Measurements from ENCODE around the gene LEFTY1.
A peak's percentile ranks its signal among the peaks of the same experiment; 100 is the strongest.
"Not testable (repeated sequence)": the region's sequence is repeated elsewhere in the genome, so short reads cannot be mapped to it uniquely, and the experiment has no call there.

LEFTY1 gene

DNA sequence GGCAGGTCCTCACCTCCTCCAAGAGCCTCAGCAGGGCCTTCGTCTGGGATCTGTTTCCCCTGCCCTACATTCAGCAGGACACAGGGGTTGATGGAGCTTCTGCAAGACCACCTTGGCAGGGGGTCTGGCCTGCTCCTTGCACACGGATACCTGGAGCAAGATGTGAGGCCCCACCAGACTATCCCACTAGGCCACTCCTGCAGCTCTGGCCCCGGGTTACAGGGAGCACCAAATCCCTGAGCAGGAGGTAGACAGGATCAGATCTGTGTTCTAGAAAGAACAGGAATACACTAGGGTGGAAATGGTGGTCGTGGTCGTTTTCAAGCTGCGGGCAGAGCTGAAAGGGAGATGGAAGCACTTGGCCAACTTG lies 45.5 kb downstream of the LEFTY1 start:
- no peak overlapping the region for H3K9ac ChIP-seq (ENCODE audit: low read length in 5 of 5)
- H3K9me3 ChIP-seq (ENCODE audit: control insufficient read depth in 5 of 5, low read length in 5 of 5) = no peaks in the 10 kb centered on the region
- H3K27me3 ChIP-seq (ENCODE audit: control insufficient read depth in 5 of 5, insufficient read depth in 4 of 5, low read length in 5 of 5) = no peaks in the 10 kb centered on the region
- H3K4me3 ChIP-seq (ENCODE audit: low read depth in 1 of 5, low read length in 5 of 5) = no peak overlapping the region
- H3K36me3 ChIP-seq (ENCODE audit: control insufficient read depth in 5 of 5, insufficient read depth in 5 of 5, low read length in 5 of 5) = peaks cover 3 to 94% (median 90%) of the 10 kb centered on the region in 5 donors
- no peak overlapping the region for H3K27ac ChIP-seq (ENCODE audit: low read depth, low read length)
- H3K4me1 ChIP-seq (ENCODE audit: control insufficient read depth in 5 of 5, insufficient read depth in 5 of 5, low read length in 5 of 5) = peaks cover 0 to 28% (median 15%) of the 10 kb centered on the region in 5 donors

GRCh38 chr1:225842788-225843425 lies 46.0 kb downstream of the LEFTY1 start:
- H3K4me3 ChIP-seq (ENCODE audit: low read depth in 1 of 5, low read length in 5 of 5) = no peak overlapping the region
- no peaks in the 10 kb centered on the region for H3K9me3 ChIP-seq (ENCODE audit: control insufficient read depth in 5 of 5, low read length in 5 of 5)
- H3K4me1 ChIP-seq (ENCODE audit: control insufficient read depth in 5 of 5, insufficient read depth in 5 of 5, low read length in 5 of 5) = peaks cover 0 to 28% (median 15%) of the 10 kb centered on the region in 5 donors
- H3K36me3 ChIP-seq (ENCODE audit: control insufficient read depth in 5 of 5, insufficient read depth in 5 of 5, low read length in 5 of 5) = peaks cover 3 to 94% (median 89%) of the 10 kb centered on the region in 5 donors
- no peak overlapping the region for H3K9ac ChIP-seq (ENCODE audit: low read length in 5 of 5)
- H3K27ac ChIP-seq (ENCODE audit: low read depth, low read length) = no peak overlapping the region
- H3K27me3 ChIP-seq (ENCODE audit: control insufficient read depth in 5 of 5, insufficient read depth in 4 of 5, low read length in 5 of 5) = no peaks in the 10 kb centered on the region

- Histone ChIP-seq H3K9ac (ENCODE audit: low read length in 5 of 5) (no peak overlapping the region), H3K9me3 (ENCODE audit: control insufficient read depth in 5 of 5, low read length in 5 of 5) (no peaks in the 10 kb centered on the region), H3K27ac (ENCODE audit: low read depth, low read length) (no peak overlapping the region), H3K4me1 (ENCODE audit: control insufficient read depth in 5 of 5, insufficient read depth in 5 of 5, low read length in 5 of 5) (peaks cover 0 to 28% (median 15%) of the 10 kb centered on the region in 5 donors), H3K36me3 (ENCODE audit: control insufficient read depth in 5 of 5, insufficient read depth in 5 of 5, low read length in 5 of 5) (peaks cover 3 to 92% (median 83%) of the 10 kb centered on the region in 5 donors), H3K4me3 (ENCODE audit: low read depth in 1 of 5, low read length in 5 of 5) (no peak overlapping the region), H3K27me3 (ENCODE audit: control insufficient read depth in 5 of 5, insufficient read depth in 4 of 5, low read length in 5 of 5) (no peaks in the 10 kb centered on the region)
Measured at GRCh38 chr1:225842074-225842473, 46.9 kb downstream of the LEFTY1 start.

DNA sequence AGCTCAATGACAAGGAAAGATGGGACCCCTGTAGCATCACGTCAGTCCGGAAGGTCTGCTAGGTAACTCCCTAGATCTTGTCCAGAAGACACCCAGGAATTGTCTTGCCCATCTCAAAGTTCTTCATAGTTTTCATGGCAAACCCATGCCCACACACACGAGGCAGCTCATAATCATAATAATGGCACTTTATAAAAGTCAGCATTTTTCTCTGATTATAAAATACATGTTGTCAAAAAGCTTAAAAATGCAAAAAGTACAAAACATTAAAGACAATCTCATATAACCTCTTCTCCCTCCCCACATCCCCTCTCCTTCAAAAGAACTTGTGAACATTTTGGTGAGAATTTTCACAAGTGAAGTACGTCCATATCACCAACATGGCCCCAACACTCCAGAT lies 48.2 kb downstream of the LEFTY1 start:
- H3K36me3 ChIP-seq (ENCODE audit: control insufficient read depth in 5 of 5, insufficient read depth in 5 of 5, low read length in 5 of 5) = peaks cover 3 to 88% (median 77%) of the 10 kb centered on the region in 5 donors
- H3K9ac ChIP-seq (ENCODE audit: low read length in 5 of 5) = no peak overlapping the region
- no peak overlapping the region for H3K27ac ChIP-seq (ENCODE audit: low read depth, low read length)

GRCh38 chr1:225840223-225840610 lies 48.7 kb downstream of the LEFTY1 start:
- Histone ChIP-seq H3K9me3 (ENCODE audit: control insufficient read depth in 5 of 5, low read length in 5 of 5) (no peaks in the 10 kb centered on the region), H3K4me1 (ENCODE audit: control insufficient read depth in 5 of 5, insufficient read depth in 5 of 5, low read length in 5 of 5) (peaks cover 0 to 28% (median 14%) of the 10 kb centered on the region in 5 donors), H3K36me3 (ENCODE audit: control insufficient read depth in 5 of 5, insufficient read depth in 5 of 5, low read length in 5 of 5) (peaks cover 3 to 84% (median 73%) of the 10 kb centered on the region in 5 donors), H3K27ac (ENCODE audit: low read depth, low read length) (peak overlapping the region; percentile 23), H3K27me3 (ENCODE audit: control insufficient read depth in 5 of 5, insufficient read depth in 4 of 5, low read length in 5 of 5) (no peaks in the 10 kb centered on the region), H3K9ac (ENCODE audit: low read length in 5 of 5) (no peak overlapping the region), H3K4me3 (ENCODE audit: low read depth in 1 of 5, low read length in 5 of 5) (no peak overlapping the region)

More for the DNA sequence above, 48.2 kb downstream of the LEFTY1 start:
- peaks cover 0 to 29% (median 15%) of the 10 kb centered on the region in 5 donors for H3K4me1 ChIP-seq (ENCODE audit: control insufficient read depth in 5 of 5, insufficient read depth in 5 of 5, low read length in 5 of 5)
- H3K4me3 ChIP-seq (ENCODE audit: low read depth in 1 of 5, low read length in 5 of 5) = no peak overlapping the region
- H3K9me3 ChIP-seq (ENCODE audit: control insufficient read depth in 5 of 5, low read length in 5 of 5) = no peaks in the 10 kb centered on the region
- no peaks in the 10 kb centered on the region for H3K27me3 ChIP-seq (ENCODE audit: control insufficient read depth in 5 of 5, insufficient read depth in 4 of 5, low read length in 5 of 5)

DNA sequence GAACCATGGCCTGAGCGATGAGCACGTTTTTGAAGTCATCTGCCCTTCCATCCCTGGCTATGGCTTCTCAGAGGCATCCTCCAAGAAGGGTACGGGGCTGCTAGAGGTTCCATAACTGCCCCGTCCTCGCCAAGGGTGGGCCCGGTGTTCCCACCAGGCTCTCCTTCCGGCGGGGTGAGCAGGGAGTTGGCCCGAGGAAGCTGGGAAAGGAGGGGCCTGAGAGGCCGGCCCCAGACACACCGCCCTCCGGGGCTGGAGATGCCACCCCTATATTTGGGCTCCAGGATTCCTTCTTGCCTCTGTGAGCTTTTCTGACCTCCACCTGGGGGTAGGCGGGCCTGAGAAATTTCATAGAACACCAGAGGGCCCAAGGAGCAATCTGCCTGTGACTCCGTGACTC lies 50.2 kb downstream of the LEFTY1 start:
- Histone ChIP-seq H3K27ac (ENCODE audit: low read depth, low read length) (peak overlapping the region; percentile 23), H3K36me3 (ENCODE audit: control insufficient read depth in 5 of 5, insufficient read depth in 5 of 5, low read length in 5 of 5) (peaks cover 3 to 75% (median 61%) of the 10 kb centered on the region in 5 donors), H3K9ac (ENCODE audit: low read length in 5 of 5) (no peak overlapping the region)

DNA sequence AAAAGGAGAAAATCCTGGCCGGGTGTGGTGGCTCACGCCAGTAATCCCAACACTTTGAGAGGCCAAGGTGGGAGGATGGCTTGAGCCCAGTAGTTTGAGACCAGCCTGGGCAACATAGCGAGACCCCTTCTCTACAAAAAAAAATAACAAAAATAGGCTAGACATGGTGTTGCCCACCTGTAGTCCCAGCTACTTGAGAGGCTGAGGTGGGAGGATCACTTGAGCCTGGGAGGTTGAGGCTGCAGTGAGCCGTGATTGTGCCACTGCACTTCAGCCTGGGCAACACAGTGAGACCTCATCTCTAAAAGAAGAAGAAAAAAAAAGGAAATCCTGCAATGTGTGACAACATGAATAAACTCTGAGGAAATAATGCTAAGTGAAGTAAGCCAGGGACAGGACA lies 52.6 kb downstream of the LEFTY1 start:
- peak overlapping the region; percentile 54 for H3K27ac ChIP-seq (ENCODE audit: low read depth, low read length)
- H3K36me3 ChIP-seq (ENCODE audit: control insufficient read depth in 5 of 5, insufficient read depth in 5 of 5, low read length in 5 of 5) = peaks cover 11 to 74% (median 62%) of the 10 kb centered on the region in 5 donors

More for the DNA sequence above, 50.2 kb downstream of the LEFTY1 start:
- Histone ChIP-seq H3K9me3 (ENCODE audit: control insufficient read depth in 5 of 5, low read length in 5 of 5) (no peaks in the 10 kb centered on the region), H3K27me3 (ENCODE audit: control insufficient read depth in 5 of 5, insufficient read depth in 4 of 5, low read length in 5 of 5) (no peaks in the 10 kb centered on the region), H3K4me1 (ENCODE audit: control insufficient read depth in 5 of 5, insufficient read depth in 5 of 5, low read length in 5 of 5) (peaks cover 2 to 23% (median 16%) of the 10 kb centered on the region in 5 donors), H3K4me3 (ENCODE audit: low read depth in 1 of 5, low read length in 5 of 5) (no peak overlapping the region)

More for the DNA sequence above, 52.6 kb downstream of the LEFTY1 start:
- not testable (repeated sequence) for H3K4me3 ChIP-seq (ENCODE audit: low read depth in 1 of 5, low read length in 5 of 5); H3K9ac ChIP-seq (ENCODE audit: low read length in 5 of 5); H3K27me3 ChIP-seq (ENCODE audit: control insufficient read depth in 5 of 5, insufficient read depth in 4 of 5, low read length in 5 of 5); H3K9me3 ChIP-seq (ENCODE audit: control insufficient read depth in 5 of 5, low read length in 5 of 5)
- peaks cover 2 to 16% (median 14%) of the 10 kb centered on the region in 5 donors for H3K4me1 ChIP-seq (ENCODE audit: control insufficient read depth in 5 of 5, insufficient read depth in 5 of 5, low read length in 5 of 5)
